ENCODE data around the gene POP4.
A peak's percentile ranks its signal among the peaks of the same experiment; 100 is the strongest.
"Not testable (repeated sequence)": the region's sequence is repeated elsewhere in the genome, so short reads cannot be mapped to it uniquely, and the experiment has no call there.

Gene POP4

GRCh38 chr19:29614046-29614445 lies 8.0 kb downstream of the POP4 start:
- no peak for DNase-seq

GRCh38 chr19:29614780-29615179 lies 8.7 kb downstream of the POP4 start:
- DNase-seq: no peak

GRCh38 chr19:29615891-29616425 lies 9.9 kb downstream of the POP4 start:
- DNase-seq: no peak

- no peak for DNase-seq
Observed at GRCh38 chr19:29616541-29616940, 10.5 kb downstream of the POP4 start.

- DNase-seq: no peak
Observed at GRCh38 chr19:29617366-29618266, 11.5 kb downstream of the POP4 start.

GRCh38 chr19:29618434-29618833 lies 12.4 kb downstream of the POP4 start:
- DNase-seq: no peak

- DNase-seq: no peak
Observed at GRCh38 chr19:29618871-29619270, 12.8 kb downstream of the POP4 start.

- peak in 1 of 2 donors; percentile 15 for DNase-seq
Observed at GRCh38 chr19:29620931-29621351, 14.9 kb downstream of the POP4 start.

- peak; percentile 20 to 38 for DNase-seq
Observed at GRCh38 chr19:29622166-29623070, 16.3 kb downstream of the POP4 start.

- DNase-seq: peak; percentile 13 to 34
Observed at GRCh38 chr19:29623726-29624488, 17.8 kb downstream of the POP4 start.

GRCh38 chr19:29624489-29625185 lies 18.6 kb downstream of the POP4 start:
- no peak for DNase-seq

- DNase-seq: no peak
Observed at GRCh38 chr19:29625186-29625651, 19.1 kb downstream of the POP4 start.

- DNase-seq: no peak
Observed at GRCh38 chr19:29626386-29626785, 20.3 kb downstream of the POP4 start.

GRCh38 chr19:29626832-29627231 lies 20.7 kb downstream of the POP4 start:
- DNase-seq: not testable (repeated sequence)

GRCh38 chr19:29628661-29629385 lies 22.7 kb downstream of the POP4 start:
- no peak for DNase-seq

- no peak for DNase-seq
Observed at GRCh38 chr19:29629836-29630534, 23.9 kb downstream of the POP4 start.

GRCh38 chr19:29630655-29631054 lies 24.6 kb downstream of the POP4 start:
- DNase-seq: no peak

- DNase-seq: no peak
Observed at GRCh38 chr19:29631450-29631849, 25.4 kb downstream of the POP4 start.

GRCh38 chr19:29634002-29634401 lies 27.9 kb downstream of the POP4 start:
- DNase-seq: no peak

GRCh38 chr19:29634423-29635130 lies 28.5 kb downstream of the POP4 start:
- no peak for DNase-seq

Measured in CD4-positive, alpha-beta T cell treated with Interleukin-1 beta for 1 hour (primary cell).